ENCODE data around the gene PARP14. TPM values are rescaled to one million over a fixed set of nuclear protein-coding genes. Genes with fewer than 3 reads are reported as not detected.
A peak's percentile ranks its signal among the peaks of the same experiment; 100 is the strongest.
"Not testable (repeated sequence)": the region's sequence is repeated elsewhere in the genome, so short reads cannot be mapped to it uniquely, and the experiment has no call there.

Gene PARP14
- total RNA-seq, 1 experiment from 2014 or later = 15.5 TPM

- peaks cover 7% of the 10 kb centered on the region for H3K4me1 Mint-ChIP-seq (ENCODE audit: insufficient read depth, unreplicated experiment)
- no peaks in the 10 kb centered on the region for H3K27me3 Mint-ChIP-seq (ENCODE audit: insufficient read depth, unreplicated experiment)
- no peak overlapping the region for H3K27ac Mint-ChIP-seq (ENCODE audit: low read depth, unreplicated experiment)
- ChIA-PET POLR2A (interaction anchor here (2.2 kb wide), 1 partner anchor 10 kb away, joined by 12 read pairs; no protein-coding TSS in a partner anchor), CTCF (interaction anchor here (0.5 to 0.6 kb wide), 2 partner anchors 198 to 286 kb away, joined by 3 read pairs; no protein-coding TSS in a partner anchor)
- no peak for DNase-seq (ENCODE audit: unreplicated experiment)
- H3K36me3 Mint-ChIP-seq (ENCODE audit: insufficient read depth, unreplicated experiment) = peaks cover 22% of the 10 kb centered on the region
- no TSS peak for BruUV-seq (replicated peaks)
- intact Hi-C loops (cut with micrococcal nuclease) = no loop called here
- H3K9me3 Mint-ChIP-seq (ENCODE audit: unreplicated experiment) = no peaks in the 10 kb centered on the region
- TF ChIP-seq CTCF (IDR thresholded peaks at IDR 0.05; ENCODE audit: unreplicated experiment) = no peak
- no peak overlapping the region for H3K4me3 Mint-ChIP-seq (ENCODE audit: unreplicated experiment)
Measured at GRCh38 chr3:122743581-122744120, 63.0 kb downstream of the PARP14 start.

DNA sequence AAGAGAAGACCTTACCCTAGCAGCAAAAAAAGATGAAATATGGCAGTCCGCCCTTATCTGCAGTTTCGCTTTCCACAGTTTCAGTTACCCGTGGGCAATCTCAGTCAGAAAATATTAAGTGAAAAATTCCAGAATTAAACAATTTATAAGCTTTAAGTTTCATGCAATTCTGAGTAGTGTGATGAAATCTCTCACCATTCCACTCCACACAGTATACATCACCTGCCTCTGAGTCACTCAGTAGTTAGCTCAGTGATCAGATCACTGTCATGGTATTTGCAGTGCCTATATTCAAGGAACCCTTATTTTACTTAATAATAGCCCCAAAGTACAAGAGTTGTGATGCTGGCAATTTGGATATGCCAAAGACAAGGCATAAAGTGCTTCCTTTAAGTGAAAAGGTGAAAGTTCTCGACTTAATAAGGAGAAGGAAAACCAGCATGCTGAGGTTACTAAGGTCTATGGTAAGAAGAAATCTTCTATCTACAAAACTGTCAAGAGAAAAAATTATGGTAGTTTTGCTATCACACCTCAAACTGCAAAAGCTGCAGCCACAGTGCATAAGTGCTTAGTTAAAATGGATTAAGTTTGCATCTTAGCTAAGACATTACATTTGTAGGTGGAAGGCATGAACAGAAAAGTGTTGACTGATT is 64.9 kb downstream of the PARP14 start:
- H3K36me3 Mint-ChIP-seq (ENCODE audit: insufficient read depth, unreplicated experiment) = peaks cover 8% of the 10 kb centered on the region
- peak overlapping the region; percentile 21 for H3K4me3 Mint-ChIP-seq (ENCODE audit: unreplicated experiment)
- H3K9me3 Mint-ChIP-seq (ENCODE audit: unreplicated experiment) = no peaks in the 10 kb centered on the region
- ChIA-PET CTCF (interaction anchor here (0.7 to 1.8 kb wide), 2 partner anchors 10 to 95 kb away, joined by 3 to 5 read pairs; no protein-coding TSS in a partner anchor), POLR2A (interaction anchor here (0.7 to 2.2 kb wide), 9 partner anchors 8 to 321 kb away, joined by 3 to 12 read pairs (median 4); partner anchors contain the start of genes HSPBAP1 and PDIA5)
- peaks cover 7% of the 10 kb centered on the region for H3K4me1 Mint-ChIP-seq (ENCODE audit: insufficient read depth, unreplicated experiment)
- intact Hi-C loops (cut with micrococcal nuclease) = no loop called here
- BruUV-seq (replicated peaks) = no TSS peak
- H3K27ac Mint-ChIP-seq (ENCODE audit: low read depth, unreplicated experiment) = peak overlapping the region; percentile 79
- peak; percentile 59 for DNase-seq (ENCODE audit: unreplicated experiment)
- no peak for TF ChIP-seq CTCF (IDR thresholded peaks at IDR 0.05; ENCODE audit: unreplicated experiment)
- no peaks in the 10 kb centered on the region for H3K27me3 Mint-ChIP-seq (ENCODE audit: insufficient read depth, unreplicated experiment)

DNA sequence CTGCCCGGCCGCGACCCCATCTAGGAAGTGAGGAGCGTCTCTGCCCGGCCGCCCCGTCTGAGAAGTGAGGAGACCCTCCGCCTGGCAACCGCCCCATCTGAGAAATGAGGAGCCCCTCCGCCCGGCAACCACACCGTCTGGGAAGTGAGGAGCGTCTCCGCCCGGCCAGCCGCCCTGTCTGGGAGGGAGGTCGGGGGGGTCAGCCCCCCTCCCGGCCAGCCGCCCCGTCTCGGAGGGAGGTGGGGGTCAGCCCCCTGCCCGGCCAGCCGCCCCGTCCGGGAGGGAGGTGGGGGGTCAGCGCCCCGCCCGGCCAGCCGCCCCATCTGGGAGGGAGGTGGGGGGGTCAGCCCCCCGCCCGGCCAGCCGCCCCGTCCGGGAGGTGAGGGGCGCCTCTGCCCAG is 66.7 kb downstream of the PARP14 start:
- intact Hi-C loops (cut with micrococcal nuclease); DNase-seq (ENCODE audit: unreplicated experiment); H3K27me3 Mint-ChIP-seq (ENCODE audit: insufficient read depth, unreplicated experiment); BruUV-seq (replicated peaks); H3K9me3 Mint-ChIP-seq (ENCODE audit: unreplicated experiment); H3K36me3 Mint-ChIP-seq (ENCODE audit: insufficient read depth, unreplicated experiment); H3K27ac Mint-ChIP-seq (ENCODE audit: low read depth, unreplicated experiment); CTCF ChIA-PET; POLR2A ChIA-PET; H3K4me1 Mint-ChIP-seq (ENCODE audit: insufficient read depth, unreplicated experiment); H3K4me3 Mint-ChIP-seq (ENCODE audit: unreplicated experiment): not testable (repeated sequence)

DNA sequence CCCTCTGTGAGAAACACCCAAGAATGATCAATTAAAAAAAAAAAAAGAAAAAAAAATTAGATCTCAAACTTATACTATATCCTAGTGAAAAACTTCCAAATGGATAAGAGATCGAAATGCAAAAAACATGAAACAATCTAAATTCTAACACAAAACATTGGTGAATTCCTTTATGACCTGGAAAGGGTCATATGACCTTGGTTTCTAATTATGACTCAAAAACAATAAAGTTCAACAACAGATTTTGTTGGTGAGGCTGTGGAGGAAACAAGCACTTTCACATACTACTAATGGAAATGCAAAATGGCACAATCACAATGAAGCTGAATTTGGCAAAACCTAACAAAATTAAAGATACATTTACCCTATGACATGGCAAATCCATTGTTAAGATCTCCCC is 67.7 kb downstream of the PARP14 start:
- no TSS peak for BruUV-seq (replicated peaks)

More for the DNA sequence above, 67.7 kb downstream of the PARP14 start:
- Mint-ChIP-seq H3K27me3 (ENCODE audit: insufficient read depth, unreplicated experiment) (no peaks in the 10 kb centered on the region), H3K27ac (ENCODE audit: low read depth, unreplicated experiment) (no peak overlapping the region), H3K4me1 (ENCODE audit: insufficient read depth, unreplicated experiment) (peaks cover 7% of the 10 kb centered on the region), H3K9me3 (ENCODE audit: unreplicated experiment) (no peaks in the 10 kb centered on the region), H3K4me3 (ENCODE audit: unreplicated experiment) (no peak overlapping the region), H3K36me3 (ENCODE audit: insufficient read depth, unreplicated experiment) (peaks cover 16% of the 10 kb centered on the region)
- no peak for TF ChIP-seq CTCF (IDR thresholded peaks at IDR 0.05; ENCODE audit: unreplicated experiment)
- intact Hi-C loops (cut with micrococcal nuclease) = no loop called here
- DNase-seq (ENCODE audit: unreplicated experiment) = no peak
- ChIA-PET POLR2A (no interaction called here), CTCF (interaction anchor here (1.1 kb wide), 1 partner anchor 20 kb away, joined by 4 read pairs; no protein-coding TSS in a partner anchor)

Measured in MCF 10A (cell line).